Prostate gland (tissue), 2 donors: ENCODE data around the gene KRTAP15-1.

Experiments
- POLR2A ChIP-seq: fragments of 450-650 bp; IDR thresholded peaks from one replicate; pipeline ENCODE4 v1.6.1; 2016; ENCODE audit warnings: antibody characterized with exemption, mild to moderate bottlenecking
- POLR2AphosphoS5 ChIP-seq: sonication (generic); formaldehyde crosslinking; IDR thresholded peaks from one replicate; pipeline ENCODE4 v1.6.1; 2017; ENCODE audit warnings: antibody characterized with exemption
- TF ChIP-seq, protein P1 (sequence below), 4 experiments: fragments of 200-600 bp in 2 of 4; fragments of 450-650 bp in 2 of 4; sonication (generic) in 2 of 4; IDR thresholded peaks; 1 replicate in 3 of 4; 2 replicates in 1 of 4; pipeline ENCODE4 v1.5.1; 2016 to 2019; ENCODE audit warnings: antibody characterized with exemption in 4 of 4, mild to moderate bottlenecking in 2 of 4, moderate library complexity in 2 of 4

DNA sequence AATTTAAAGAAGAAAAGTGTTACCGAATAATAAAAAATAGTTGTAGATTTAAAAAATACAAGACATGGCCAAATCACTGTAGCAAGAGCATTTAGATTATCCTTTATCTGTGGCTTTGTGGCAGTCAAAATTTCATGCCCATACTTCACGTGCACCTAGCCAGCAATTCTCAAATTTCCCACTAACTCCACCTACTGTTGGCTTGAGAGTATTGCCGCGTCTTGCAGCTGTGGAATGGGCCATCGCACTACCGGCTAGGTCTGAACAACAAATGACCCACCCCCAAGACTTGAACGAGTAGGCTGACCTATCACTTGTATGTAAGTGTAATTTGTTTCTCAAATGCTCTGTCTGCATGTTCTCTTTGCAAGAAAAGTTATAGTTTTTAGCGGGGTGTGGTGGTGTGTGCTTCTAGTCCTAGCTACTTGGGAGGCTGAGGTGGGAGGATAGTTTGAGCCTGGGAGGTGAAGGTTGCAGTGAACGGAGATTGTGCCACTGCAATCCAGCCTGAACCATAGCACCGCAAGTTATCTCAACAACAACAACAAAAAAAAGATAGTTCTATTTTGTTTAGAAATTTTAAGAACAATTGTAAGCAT is 5.9 kb upstream of the KRTAP15-1 start:
- TF ChIP-seq, protein P1, sequence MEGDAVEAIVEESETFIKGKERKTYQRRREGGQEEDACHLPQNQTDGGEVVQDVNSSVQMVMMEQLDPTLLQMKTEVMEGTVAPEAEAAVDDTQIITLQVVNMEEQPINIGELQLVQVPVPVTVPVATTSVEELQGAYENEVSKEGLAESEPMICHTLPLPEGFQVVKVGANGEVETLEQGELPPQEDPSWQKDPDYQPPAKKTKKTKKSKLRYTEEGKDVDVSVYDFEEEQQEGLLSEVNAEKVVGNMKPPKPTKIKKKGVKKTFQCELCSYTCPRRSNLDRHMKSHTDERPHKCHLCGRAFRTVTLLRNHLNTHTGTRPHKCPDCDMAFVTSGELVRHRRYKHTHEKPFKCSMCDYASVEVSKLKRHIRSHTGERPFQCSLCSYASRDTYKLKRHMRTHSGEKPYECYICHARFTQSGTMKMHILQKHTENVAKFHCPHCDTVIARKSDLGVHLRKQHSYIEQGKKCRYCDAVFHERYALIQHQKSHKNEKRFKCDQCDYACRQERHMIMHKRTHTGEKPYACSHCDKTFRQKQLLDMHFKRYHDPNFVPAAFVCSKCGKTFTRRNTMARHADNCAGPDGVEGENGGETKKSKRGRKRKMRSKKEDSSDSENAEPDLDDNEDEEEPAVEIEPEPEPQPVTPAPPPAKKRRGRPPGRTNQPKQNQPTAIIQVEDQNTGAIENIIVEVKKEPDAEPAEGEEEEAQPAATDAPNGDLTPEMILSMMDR (IDR thresholded peaks at IDR 0.05) = peak in 3 of 4 experiments; percentile 24 to 45 (median 27)
- no peak for TF ChIP-seq POLR2AphosphoS5
- no peak for TF ChIP-seq POLR2A
